PC-3 (cell line): ENCODE results near the gene PBRM1. TPM values are rescaled to one million over a fixed set of nuclear protein-coding genes. Genes with fewer than 3 reads are reported as not detected.

Experiments used
- ATAC-seq: fragments of 200-7000 bp; cut with Tn5 transposase; 2 replicates; pipeline ENCODE4 v1.9.1; 2020; ENCODE audit warnings: mild to moderate bottlenecking, moderate library complexity
- BruUV-seq: library from RNA; stranded (reverse); fragments of 400-500 nt; replicated peaks from 2 replicates; lab custom pipeline; 2021; lab: Mats Ljungman, UMichigan
- CTCF ChIA-PET: fragments of 300-600 bp; sonication (Branson Sonifier 250); formaldehyde crosslinking; loops from one replicate; lab custom pipeline; 2022; ENCODE audit warnings: antibody characterized with exemption; lab: Charles Lee
- POLR2A ChIA-PET: fragments of 300-600 bp; sonication (Branson Sonifier 250); formaldehyde crosslinking; loops from one replicate; lab custom pipeline; 2022; ENCODE audit warnings: antibody characterized with exemption; ENCODE audit not compliant: unreplicated experiment; lab: Charles Lee
- DNase-seq: peaks from one replicate; pipeline ENCODE4 v3.0.0-alpha.2; 2015
- H2AFZ ChIP-seq: fragments of 300-600 bp; sonication (generic); 2 replicates; pipeline ENCODE4 v1.6.0; 2016; ENCODE audit warnings: antibody characterized with exemption, low read length
- H3F3A ChIP-seq: fragments of 300-600 bp; sonication (generic); one replicate; pipeline ENCODE4 v1.6.0; 2017; ENCODE audit warnings: antibody characterized with exemption, low read length, control low read depth, mild to moderate bottlenecking; ENCODE audit not compliant: unreplicated experiment
- H3K27ac ChIP-seq: fragments of 300-600 bp; sonication (generic); 2 replicates; pipeline ENCODE4 v1.5.1; 2016; ENCODE audit warnings: mild to moderate bottlenecking, low read length
- H3K27me3 ChIP-seq: fragments of 300-600 bp; sonication (generic); 2 replicates; pipeline ENCODE4 v1.6.1; 2016; ENCODE audit warnings: low read length, mixed read lengths
- H3K36me3 ChIP-seq: fragments of 300-600 bp; sonication (generic); 2 replicates; pipeline ENCODE4 v1.6.1; 2016; ENCODE audit warnings: low read depth, mixed run types, low read length, mixed read lengths
- H3K4me1 ChIP-seq: fragments of 300-600 bp; sonication (generic); 2 replicates; pipeline ENCODE4 v1.5.1; 2016; ENCODE audit warnings: low read length; ENCODE audit not compliant: insufficient read depth
- H3K4me2 ChIP-seq: fragments of 300-600 bp; sonication (generic); 2 replicates; pipeline ENCODE4 v1.6.0; 2016; ENCODE audit warnings: low read length
- H3K4me3 ChIP-seq: fragments of 300-600 bp; sonication (generic); 2 replicates; pipeline ENCODE4 v1.5.1; 2016; ENCODE audit warnings: mild to moderate bottlenecking, low read length, mixed read lengths
- H3K79me2 ChIP-seq: fragments of 300-600 bp; sonication (generic); 2 replicates; pipeline ENCODE4 v1.6.1; 2017; ENCODE audit warnings: low read length, mixed read lengths
- H3K9ac ChIP-seq: fragments of 300-600 bp; sonication (generic); 2 replicates; pipeline ENCODE4 v1.6.0; 2016; ENCODE audit warnings: mild to moderate bottlenecking, low read length
- H3K9me2 ChIP-seq: fragments of 300-600 bp; sonication (generic); replicated peaks from 2 replicates; pipeline ENCODE4 v1.6.1; 2016; ENCODE audit warnings: mixed run types, low read length, mixed read lengths
- H3K9me3 ChIP-seq: fragments of 300-600 bp; sonication (generic); 2 replicates; pipeline ENCODE4 v1.6.1; 2016; ENCODE audit warnings: low read length, mixed read lengths
- H4K20me1 ChIP-seq: fragments of 300-600 bp; sonication (generic); 2 replicates; pipeline ENCODE4 v1.6.1; 2016; ENCODE audit warnings: low read length, mixed read lengths
- CTCF ChIP-seq: fragments of 300-600 bp; sonication (generic); conservative IDR thresholded peaks from 2 replicates; pipeline ENCODE4 v1.5.1; 2017; ENCODE audit warnings: antibody characterized with exemption, low read depth, mild to moderate bottlenecking, low read length
- EZH2 ChIP-seq: fragments of 300-600 bp; sonication (generic); IDR thresholded peaks from one replicate; pipeline ENCODE4 v1.6.1; 2017; ENCODE audit warnings: antibody characterized with exemption, mild to moderate bottlenecking, low read length; ENCODE audit not compliant: unreplicated experiment
- EZH2phosphoT487 ChIP-seq: fragments of 300-600 bp; sonication (generic); IDR thresholded peaks from 2 replicates; pipeline ENCODE4 v1.6.1; 2018; ENCODE audit warnings: mild to moderate bottlenecking, antibody characterized with exemption, low read length, borderline replicate concordance
- intact Hi-C: fragments of 100-400 bp; cut with micrococcal nuclease; formaldehyde crosslinking; loops from 2 replicates; pipeline ENCODE4 v1.9.0; 2023
- total RNA-seq: library from RNA; depleted of rRNA; stranded (reverse); fragments of >200 nt; gene quantifications from 2 replicates; pipeline ENCODE4 v1.2.3, GENCODE V29; 2014

The PBRM1 gene
- total RNA-seq, 1 experiment from 2014 or later: 59.7 TPM

DNA sequence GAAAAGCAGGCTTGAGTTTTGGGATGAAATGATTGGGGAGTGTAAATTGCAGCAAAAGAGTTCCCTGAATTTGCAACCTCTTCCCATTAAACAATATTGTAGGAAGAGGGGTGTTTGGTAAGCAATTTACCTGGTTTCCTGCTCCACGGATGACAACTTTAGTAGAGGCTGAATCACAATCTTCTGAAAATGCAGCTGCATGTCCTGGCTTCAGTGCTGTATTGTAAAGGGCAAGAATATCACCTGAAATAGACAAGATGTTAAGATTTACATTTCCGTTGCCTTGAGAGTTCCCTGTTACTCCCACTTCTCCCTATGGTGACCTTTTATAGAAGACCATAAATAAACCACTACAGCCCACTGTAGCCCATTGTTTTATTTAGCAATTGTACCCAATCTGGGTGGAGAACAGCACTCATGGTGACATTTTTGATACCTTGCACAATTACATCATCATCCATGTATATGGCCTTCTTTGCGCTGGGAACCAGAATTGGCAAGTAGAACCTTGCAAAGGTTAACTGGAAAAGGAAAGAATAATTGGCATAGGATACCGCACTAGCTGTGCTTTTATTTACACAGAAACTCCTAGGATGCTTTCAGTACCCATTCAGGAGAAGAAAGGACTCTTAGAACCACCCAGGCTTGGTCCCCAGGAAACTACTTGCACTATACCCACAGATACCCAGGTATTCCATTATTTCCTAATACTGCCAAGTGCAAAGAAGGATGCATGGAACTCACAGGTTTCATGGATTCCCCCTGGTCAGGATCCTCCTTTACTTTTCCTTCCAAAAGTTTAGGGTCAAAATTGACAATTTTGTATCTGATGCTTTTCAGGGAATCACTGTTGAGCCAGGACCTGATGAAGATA lies 10.3 kb upstream of the PBRM1 start:
- Histone ChIP-seq H3K4me3 (no peak overlapping the region), H3K9me3 (no peaks in the 10 kb centered on the region), H3K4me1 (no peaks in the 10 kb centered on the region), H3K79me2 (peaks cover 17% of the 10 kb centered on the region; the same call in 1 of the 2 replicates), H3K27ac (no peak overlapping the region), H3K36me3 (peaks cover 58% of the 10 kb centered on the region), H3F3A (peaks cover 36% of the 10 kb centered on the region), H2AFZ (no peak overlapping the region), H4K20me1 (peaks cover 22% of the 10 kb centered on the region), H3K4me2 (no peak overlapping the region), H3K27me3 (no peaks in the 10 kb centered on the region), H3K9ac (no peak overlapping the region), H3K9me2 (no peaks in the 10 kb centered on the region)
- TF ChIP-seq EZH2 (no peak), EZH2phosphoT487 (no peak), CTCF (no peak)
- intact Hi-C loops: no loop called here
- no peak for ATAC-seq
- ChIA-PET POLR2A (no interaction called here), CTCF (interaction anchor here (0.5 kb wide), 1 partner anchor 284 kb away, joined by 3 read pairs; no protein-coding TSS in a partner anchor)
- BruUV-seq: no TSS peak
- no peak for DNase-seq

DNA sequence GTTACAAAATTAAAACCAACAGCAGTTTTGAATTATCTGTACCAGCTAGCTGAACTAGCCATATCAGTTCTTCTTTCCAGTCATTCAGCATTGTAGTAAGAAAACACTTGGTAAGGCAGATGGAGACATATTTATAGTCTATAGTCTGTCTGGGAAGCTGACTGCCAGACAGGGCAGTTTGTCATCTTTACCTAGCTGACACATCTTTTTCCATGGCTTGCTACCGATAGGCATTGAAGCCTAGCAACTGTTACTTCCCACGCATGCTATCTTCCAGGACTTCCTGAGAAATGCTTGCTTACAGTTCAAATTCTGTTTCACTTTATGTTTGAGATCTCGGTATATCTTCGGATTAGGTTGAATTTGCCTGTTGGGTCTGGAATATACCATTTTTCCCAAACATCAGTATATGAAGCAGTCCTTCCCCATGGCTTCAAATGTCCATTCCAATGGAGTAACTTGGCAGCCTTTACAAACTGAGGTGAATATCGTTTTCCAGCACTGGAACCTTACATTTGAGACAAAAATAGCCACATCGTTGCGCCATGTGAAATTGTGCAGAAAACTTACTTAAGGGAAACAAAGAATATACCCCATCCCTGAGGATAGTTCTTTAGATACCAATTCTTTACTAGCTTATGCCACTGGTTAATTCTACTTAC lies 8.9 kb upstream of the PBRM1 start:
- Histone ChIP-seq H3F3A (peaks cover 33% of the 10 kb centered on the region), H3K27ac (no peak overlapping the region), H3K9me3 (no peaks in the 10 kb centered on the region), H3K79me2 (peaks cover 28% of the 10 kb centered on the region; the same call in 1 of the 2 replicates), H3K36me3 (peaks cover 70% of the 10 kb centered on the region), H3K4me1 (no peaks in the 10 kb centered on the region), H3K4me2 (no peak overlapping the region), H4K20me1 (peaks cover 29% of the 10 kb centered on the region), H3K9ac (no peak overlapping the region), H3K4me3 (no peak overlapping the region), H3K27me3 (no peaks in the 10 kb centered on the region), H3K9me2 (no peaks in the 10 kb centered on the region), H2AFZ (no peak overlapping the region)
- POLR2A ChIA-PET: no interaction called here
- TF ChIP-seq EZH2 (no peak), CTCF (no peak), EZH2phosphoT487 (no peak)
- BruUV-seq: TSS peak; percentile 49
- ATAC-seq (no peak), DNase-seq (no peak)
- intact Hi-C loops: no loop called here
- CTCF ChIA-PET: no interaction called here

GRCh38 chr3:52693071-52693470 lies 7.4 kb upstream of the PBRM1 start:
- Histone ChIP-seq H3K36me3 (peaks cover 86% of the 10 kb centered on the region), H3K4me2 (no peak overlapping the region), H3K4me1 (peaks cover 14% of the 10 kb centered on the region), H3K4me3 (no peak overlapping the region), H3F3A (peaks cover 24% of the 10 kb centered on the region), H4K20me1 (peaks cover 45% of the 10 kb centered on the region), H3K79me2 (peaks cover 44% of the 10 kb centered on the region), H3K9me3 (no peaks in the 10 kb centered on the region), H3K27ac (no peak overlapping the region), H3K27me3 (no peaks in the 10 kb centered on the region), H3K9me2 (no peaks in the 10 kb centered on the region), H2AFZ (no peak overlapping the region), H3K9ac (no peak overlapping the region)
- DNase-seq (peak; percentile 32), ATAC-seq (peak; percentile 25)
- ChIA-PET CTCF (no interaction called here), POLR2A (no interaction called here)
- TF ChIP-seq EZH2 (no peak), EZH2phosphoT487 (no peak), CTCF (no peak)
- intact Hi-C loops: no loop called here
- no TSS peak for BruUV-seq
